NCI-H2029 treated with DMSO at 0.1 percent for 48 hours (cell line): ENCODE measurements around the gene MBTD1.
A peak's percentile ranks its signal among the peaks of the same experiment; 100 is the strongest.
"Not testable (repeated sequence)": the region's sequence is repeated elsewhere in the genome, so short reads cannot be mapped to it uniquely, and the experiment has no call there.

ENCODE experiments used
- DNase-seq: peaks from one replicate; lab custom pipeline; 2025; lab: John Stamatoyannopoulos, UW

Gene MBTD1

DNA sequence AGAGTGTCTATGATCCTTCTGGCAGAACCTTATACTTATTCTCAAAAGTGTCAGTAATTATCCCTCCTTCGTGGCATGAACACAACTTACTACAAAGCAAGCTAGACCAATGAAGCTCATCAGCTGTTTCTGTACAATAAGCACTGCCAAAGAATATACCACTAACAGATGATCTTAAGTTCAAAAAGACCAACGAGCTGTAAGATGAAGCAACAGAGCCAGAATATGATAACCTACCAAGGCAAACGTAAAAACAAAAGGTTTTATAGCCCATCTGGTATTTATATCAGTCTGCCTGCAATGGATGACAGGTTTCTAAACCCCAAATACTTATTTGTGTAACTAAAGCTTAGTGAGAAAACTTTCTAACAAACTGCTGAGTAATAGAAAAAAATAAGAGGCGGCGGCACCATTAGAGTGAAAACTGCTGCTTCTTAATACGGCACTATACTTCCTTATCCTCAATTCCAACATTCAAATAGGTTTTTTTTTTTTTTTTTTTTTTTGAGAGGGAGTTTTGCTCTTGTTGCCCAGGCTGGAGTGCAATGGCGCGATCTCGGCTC lies 71.5 kb downstream of the MBTD1 start:
- DNase-seq, result no peak

DNA sequence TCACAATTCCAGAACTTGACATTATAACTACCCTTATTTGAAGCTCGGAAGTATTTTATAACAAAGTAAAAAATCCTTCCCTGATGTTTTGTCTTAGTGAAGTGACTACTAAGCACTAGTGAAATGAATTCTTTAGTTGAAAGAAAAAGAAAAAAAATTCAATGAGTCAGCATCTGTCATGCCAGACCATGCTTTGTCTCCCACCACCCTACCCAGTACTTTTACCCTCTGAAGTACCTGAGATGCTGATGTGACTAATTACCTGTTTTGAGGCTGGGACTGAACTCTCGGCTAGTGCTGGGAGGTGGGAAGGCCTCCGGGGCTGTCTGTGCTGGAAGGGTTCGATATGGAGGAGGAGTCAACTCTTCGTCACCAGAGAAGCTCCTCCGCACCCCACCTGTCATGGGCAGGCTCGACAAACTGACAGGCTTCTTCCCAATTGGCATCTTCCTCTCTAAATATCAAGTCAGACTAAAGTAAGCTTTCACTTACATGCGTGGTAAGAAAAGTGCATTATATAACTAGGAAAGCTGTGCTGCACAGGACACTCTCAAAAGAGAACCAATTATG lies 74.0 kb downstream of the MBTD1 start:
- no peak for DNase-seq

DNA sequence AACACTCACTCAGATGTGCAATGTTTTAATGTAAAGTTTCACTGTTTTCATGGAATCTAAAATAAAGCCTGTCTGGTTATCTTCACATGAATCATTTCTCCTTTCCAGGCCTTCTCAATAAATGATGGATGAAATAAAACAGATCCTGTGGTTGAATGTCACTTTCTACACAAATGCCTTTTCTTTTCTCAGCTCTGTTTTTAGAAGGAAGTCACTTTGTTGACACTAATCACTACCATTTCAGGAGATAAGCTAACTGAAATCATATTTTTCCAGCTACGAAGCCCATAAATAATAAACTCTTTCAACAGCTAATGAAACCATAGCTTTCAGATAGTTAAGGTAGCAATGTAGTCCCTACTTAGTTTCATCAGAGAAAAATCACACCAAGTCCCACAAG lies 75.7 kb downstream of the MBTD1 start:
- no peak for DNase-seq

DNA sequence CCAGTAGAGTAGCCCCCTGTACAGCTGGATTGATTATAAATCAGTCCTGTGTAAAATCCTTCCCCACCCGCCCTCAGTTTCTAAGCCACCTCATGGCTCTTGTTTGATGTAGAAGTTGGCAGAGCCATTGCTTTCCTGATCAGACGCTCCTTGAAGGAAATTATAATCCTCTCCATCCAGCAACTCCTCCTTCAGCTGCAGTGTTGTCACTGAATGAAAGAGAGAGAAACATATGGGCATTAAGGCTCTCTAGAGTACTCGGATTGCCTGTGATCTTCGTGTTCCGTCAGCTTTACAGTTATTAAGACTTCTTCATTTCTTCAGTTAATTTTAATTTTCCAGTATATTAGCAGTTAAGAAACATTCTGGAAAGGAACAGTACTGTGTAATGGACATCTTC lies 79.4 kb downstream of the MBTD1 start:
- no peak for DNase-seq

DNA sequence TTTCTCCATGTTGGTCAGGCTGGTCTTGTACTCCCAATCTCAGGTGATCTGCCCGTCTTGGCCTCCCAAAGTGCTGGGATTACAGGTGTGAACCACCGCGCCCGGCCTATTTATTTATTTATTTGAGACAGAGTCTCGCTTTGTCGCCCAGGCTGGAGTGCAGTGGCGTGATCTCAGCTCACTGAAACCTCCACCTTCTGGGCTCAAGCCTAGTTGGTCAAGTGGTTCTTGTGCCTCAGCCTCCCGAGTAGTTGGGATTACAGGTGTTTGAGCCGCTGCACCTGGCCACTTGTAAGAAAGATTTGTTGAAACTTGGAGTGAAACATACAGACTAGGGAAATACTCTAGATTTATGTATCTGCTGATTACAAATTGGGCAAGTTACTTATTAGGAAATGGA lies 87.8 kb downstream of the MBTD1 start:
- not testable (repeated sequence) for DNase-seq

DNA sequence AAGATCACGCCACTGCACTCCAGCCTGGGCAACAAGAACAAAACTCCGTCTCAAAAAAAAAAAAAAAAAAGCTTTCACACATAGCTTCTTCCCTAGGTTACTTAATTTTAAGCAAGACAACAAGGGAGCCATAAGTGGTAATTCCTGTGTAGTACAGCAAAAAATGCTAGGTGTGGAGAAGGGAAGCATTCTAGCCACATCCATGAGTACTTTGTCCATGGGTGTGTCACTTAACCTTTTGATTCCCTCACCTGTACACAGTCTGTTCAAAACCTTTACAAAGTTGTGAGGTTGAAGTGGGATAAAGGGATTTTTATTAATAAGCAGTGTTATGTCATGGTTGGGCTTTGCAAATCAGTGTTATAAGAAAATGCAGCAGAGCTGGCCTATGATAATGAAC lies 89.1 kb downstream of the MBTD1 start:
- no peak for DNase-seq

DNA sequence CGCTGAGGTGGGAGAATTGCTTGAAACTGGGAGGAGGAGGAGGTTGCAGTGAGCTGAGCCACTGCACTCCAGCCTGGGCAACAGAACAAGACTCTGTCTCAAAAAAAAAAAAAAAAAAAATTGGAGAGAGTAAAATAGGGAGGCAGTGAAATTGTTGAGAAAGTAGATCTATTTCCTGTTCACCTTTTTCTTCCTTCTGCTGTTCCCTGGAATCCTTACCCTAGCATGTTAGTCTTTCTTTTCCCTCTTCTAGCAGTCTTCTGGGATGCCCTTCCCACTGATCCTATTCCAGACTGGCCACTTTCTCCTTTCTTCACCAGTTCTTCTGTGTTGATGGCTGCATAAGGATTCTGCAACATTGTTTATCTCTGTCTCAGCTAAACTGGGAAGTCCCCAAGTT lies 90.5 kb downstream of the MBTD1 start:
- DNase-seq, result no peak

DNA sequence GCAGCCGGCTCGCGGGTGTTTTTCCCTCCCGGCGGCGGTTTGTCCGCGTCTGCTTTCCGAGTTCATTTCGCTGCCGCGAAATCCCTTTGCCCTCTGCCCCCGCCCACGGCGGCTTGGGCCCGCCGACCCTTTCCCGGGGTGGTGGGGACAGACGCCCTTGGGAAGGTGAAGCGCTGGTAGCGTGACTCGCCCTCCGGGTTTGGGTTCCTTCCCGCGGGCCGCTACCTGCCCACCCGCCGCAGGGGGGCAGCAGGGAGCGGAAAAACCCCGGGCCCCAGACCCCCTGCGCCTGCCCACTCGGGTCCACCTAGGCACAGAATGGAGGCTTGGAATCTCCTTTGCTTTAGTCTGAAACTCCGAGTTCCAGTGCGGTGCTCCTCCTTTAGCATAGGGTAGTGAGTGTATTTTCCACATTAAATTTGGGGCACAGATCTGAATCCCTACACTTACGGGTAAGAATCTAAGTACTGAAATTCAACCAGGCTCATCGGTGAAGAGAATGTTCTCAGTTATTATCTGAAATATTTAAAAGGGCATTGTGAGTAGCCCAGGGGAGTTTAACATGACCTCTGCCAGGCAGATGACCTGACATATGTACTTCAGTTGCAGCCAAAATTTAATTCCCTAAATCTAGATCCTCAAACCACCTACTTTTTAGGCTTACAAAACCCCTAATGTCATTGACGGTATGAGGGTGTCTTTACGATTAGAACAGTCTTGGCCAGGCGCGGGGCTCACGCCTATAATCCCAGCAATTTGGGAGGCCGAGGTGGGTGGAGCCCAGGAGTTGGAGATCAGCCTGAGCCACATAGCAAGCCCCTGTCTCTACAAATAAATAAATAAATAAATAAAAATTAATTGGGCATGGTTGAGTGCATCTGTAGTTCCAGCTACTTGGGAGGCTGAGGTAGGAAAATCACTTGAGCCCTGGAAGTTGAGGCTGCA lies 92.6 kb downstream of the MBTD1 start:
- DNase-seq, result no peak

DNA sequence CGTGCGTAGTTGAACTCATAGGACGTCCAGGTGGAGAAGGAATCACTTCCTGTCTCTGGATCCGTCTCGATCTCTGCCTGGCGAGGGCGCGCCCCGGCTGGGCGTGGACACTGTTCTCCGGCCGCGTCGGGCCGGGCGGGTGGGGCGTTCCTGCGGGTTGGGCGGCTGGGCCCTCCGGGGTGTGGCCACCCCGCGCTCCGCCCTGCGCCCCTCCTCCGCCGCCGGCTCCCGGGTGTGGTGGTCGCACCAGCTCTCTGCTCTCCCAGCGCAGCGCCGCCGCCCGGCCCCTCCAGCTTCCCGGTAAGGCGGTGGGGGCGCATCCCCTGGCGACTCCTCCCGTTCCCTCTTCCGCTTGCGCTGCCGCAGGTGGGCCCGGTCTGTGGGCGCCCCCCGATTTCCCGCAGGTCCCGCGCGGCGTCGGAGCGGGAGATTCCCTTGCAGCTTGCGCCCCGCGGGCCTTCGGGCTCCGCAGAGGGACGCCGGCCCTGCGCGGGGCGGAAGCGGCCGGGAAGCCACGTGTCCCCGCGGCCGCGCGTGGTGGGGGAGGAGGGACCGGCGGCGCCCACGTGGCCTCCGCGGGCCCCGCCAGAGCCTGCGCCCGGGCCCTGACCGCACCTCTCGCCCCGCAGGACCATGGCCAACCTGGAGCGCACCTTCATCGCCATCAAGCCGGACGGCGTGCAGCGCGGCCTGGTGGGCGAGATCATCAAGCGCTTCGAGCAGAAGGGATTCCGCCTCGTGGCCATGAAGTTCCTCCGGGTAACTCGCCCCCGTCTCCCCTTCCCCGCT lies 93.5 kb downstream of the MBTD1 start, which contains the start of gene NME2:
NME2 (plus strand) TSS at position 214 of the 789 bp plus-strand sequence; CDS start at position 634, 420 bp downstream.
- no peak for DNase-seq

DNA sequence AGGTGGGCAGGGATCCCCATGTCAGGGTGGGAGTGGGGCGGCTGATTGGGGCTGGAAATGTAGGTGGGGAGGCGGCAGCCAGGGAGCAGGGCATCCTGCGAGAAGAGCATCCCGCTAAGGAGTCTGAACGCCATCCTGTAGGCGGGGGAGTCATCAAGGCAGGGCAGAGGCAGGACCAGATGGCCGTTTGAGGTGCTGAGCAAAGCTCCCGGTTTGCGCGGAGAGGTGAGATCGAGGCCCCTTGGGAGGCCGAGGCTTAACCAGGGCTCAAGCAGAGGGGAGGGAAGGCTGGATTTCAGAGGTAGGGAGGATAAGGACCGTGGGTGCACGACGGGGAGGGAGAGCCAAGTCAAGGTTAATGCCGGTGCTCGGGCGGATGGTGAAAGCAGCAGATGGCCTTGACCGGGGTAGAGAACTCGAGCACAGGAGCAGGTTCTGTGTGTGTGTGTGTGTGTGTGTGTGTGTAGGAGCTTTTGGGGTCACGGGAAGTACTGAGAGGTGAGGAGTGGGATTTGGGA lies 94.1 kb downstream of the MBTD1 start:
- no peak for DNase-seq

DNA sequence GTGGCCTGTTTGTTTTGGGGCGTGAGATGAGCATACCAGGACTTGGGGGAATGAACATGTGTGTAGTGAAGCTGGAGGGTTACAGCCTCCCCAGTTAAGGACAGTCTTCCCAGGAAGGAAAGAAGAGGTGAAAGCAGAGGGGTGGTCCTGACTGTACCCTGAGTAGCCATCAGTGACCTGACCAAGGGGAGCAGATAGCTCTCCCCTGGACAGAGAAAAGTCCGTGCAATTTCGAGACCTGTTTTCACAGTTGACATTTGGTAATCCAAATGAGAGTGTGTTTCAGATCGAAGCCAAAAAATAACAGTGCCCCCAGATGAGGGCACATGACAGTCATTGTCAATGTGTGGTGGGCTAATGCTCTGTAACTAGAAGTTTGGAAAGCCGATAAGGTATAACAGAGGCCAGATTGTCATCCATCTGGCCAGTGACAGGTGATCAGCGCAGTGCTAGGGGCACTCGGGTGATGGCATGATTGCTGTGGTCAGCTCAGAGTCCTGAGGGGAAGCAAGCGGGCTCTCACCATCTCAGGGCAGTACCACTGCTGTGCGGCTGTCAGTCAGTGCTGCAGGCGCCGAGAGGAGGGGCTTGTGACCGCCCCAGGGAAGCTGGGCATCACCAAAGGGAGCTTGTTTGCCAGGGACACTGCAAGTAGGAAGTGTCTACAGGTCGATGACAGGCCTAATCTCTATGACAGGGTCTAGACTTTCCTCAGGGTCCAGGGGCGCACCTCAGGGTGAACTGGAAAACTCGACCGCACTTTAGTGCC lies 94.8 kb downstream of the MBTD1 start:
- no peak for DNase-seq

DNA sequence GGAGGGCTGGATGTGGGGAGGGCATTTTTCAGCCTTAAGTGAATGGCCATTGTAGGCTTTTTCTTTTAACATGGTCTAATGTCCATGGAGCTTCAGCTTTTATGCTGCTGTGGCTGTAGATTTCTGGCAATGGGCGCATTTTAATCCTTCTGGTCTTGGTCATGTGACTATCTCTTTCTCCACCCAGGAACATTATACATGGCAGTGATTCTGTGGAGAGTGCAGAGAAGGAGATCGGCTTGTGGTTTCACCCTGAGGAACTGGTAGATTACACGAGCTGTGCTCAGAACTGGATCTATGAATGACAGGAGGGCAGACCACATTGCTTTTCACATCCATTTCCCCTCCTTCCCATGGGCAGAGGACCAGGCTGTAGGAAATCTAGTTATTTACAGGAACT lies 98.3 kb downstream of the MBTD1 start:
- no peak for DNase-seq

DNA sequence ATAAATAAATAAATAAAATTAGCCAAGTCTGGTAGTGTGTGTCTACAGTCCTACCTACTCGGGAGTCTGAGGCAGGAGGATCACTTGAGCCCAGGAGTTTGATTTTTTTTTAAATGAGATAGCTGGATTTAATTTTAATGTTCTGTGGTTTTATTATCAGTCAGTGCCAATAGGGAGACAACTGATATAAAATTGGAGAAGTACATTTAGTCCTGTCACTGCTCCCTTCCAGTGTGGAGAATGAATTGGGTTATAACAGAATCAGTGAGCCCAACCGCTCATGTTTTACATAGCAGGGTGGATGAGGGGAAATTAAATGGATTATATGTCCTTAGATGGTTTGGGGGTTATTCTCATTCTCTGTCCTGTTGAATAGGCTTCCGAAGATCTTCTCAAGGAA lies 100.2 kb downstream of the MBTD1 start:
- no peak for DNase-seq

DNA sequence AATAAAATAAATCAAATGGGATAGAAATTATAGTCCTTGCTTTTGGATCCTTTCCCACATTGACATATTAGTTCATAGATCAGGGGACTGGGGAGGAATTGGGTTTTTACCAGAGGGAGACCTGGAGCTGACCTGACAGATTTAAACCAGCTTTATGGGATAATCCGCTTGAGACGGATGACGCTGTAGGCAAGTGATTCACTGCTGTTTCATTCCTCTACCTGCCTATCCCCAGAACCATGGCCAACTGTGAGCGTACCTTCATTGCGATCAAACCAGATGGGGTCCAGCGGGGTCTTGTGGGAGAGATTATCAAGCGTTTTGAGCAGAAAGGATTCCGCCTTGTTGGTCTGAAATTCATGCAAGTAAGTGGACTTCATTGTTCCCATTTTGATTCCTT lies 104.4 kb downstream of the MBTD1 start:
- DNase-seq, result no peak

DNA sequence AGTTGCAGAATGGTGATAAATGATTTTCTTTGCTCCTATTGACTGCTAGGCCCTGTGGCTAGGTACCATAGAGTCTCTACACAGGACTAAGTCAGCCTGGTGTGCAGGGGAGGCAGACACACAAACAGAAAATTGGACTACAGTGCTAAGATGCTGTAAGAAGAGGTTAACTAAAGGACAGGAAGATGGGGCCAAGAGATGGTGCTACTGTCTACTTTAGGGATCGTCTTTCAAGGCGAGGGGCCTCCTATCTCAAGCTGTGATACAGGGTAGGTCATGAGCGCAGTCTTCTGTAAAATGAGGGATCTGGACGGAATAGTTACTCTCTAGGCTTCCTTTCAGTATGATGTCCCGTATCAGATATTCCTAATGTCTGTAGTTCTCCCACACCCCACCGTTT lies 105.7 kb downstream of the MBTD1 start:
- DNase-seq, result no peak

DNA sequence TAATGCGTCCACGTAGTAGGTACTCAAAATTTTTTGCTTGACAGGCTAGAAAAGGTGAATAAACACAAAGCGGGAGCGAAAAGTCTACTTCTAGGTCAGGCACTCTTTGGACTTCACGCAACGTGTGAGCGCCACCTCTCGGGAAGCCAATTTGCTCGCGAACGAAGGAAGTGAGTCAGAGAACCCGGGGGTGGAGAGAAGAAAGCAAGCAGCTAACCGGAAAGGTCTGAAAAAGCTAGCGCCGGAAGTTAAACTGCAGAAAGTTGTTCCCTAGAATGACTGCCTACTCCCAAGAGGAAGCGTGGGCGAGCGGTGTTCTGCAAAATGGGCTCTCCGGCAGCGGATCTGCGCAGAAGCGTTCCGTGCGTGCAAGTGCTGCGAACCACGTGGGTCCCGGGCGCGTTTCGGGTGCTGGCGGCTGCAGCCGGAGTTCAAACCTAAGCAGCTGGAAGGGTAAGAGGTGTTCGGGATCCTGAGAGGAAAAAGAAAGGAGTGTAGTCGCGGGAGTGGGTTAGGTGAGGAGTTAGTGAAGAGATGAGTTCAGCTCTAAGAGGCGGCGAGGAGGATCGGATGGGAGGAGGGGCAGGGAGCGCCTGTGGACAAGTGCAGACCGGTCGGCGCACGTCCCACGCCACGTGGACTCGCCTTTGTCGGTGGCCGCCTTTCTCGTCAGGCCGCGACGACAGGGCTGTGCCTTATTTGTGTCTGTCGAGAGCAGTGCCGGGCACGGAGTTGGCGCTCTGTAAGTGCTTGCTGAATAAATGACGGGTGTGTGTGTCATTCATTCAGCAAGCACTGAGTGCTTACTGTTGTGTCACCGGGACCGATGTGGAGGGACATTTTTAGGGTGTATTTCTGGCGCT lies 106.4 kb downstream of the MBTD1 start, which contains the start of gene NME1:
NME1 (plus strand) TSS at position 350 of the 863 bp plus-strand sequence. CDS start 2,096 bp downstream, outside the sequence.
- DNase-seq, result peak; percentile 95

DNA sequence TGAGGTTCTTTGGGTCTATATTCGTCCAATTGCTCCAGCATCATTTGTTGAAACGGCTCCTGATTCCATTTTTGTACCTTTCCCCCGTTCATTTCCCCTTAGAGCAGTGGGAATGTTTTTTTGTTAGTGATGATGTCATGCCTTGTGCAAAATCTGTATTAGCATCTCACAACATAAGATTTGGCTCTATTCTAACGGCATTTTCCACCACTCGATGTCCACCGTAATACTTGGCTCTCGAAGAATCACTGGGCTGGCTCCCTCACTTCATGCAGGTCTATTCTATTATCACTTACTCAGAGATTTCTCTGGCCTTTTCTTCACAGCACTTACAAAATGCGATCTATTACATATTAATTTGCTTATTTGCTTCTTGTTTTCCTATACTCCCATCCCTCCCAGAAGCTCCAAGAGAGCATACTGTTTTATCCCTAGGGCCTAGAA lies 107.1 kb downstream of the MBTD1 start:
- DNase-seq, result no peak

DNA sequence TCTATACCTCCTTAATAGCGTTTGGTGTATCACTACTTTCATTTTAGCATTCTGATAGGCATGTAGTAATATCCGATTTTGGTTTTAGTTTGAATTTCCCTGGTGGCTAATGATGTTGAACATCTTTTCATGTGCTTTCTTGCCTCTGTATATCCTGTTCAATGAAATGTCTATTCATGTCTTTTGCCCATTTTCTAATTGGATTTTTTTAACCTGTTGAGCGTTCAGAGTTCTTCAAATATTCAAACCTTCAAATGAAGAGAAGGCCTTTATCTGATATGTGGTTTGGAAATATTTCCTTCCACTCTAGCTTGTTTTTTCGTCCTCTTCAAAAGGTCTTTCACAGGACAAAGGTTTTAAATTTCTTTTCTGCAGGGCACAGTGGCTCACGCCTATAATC lies 108.9 kb downstream of the MBTD1 start:
- DNase-seq, result no peak

DNA sequence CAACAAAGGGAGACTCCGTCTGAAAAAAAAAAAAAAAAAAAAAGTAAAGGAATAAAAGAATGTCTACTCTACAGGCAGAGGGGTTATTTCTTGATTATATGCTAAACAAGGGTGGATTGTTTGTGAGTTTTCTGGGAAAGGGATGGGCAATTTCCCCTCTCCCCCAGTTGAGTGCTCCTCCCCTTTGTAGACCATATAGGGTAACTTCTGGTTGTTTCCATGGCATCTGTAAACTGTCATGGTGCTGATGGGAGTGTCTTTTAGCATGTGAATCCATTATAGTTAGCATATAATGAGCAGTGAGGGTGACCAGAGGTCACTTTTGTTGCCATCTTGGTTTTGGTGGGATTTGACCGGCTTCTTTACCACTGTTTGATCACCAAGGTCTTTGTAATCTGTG lies 110.7 kb downstream of the MBTD1 start:
- DNase-seq, result no peak

DNA sequence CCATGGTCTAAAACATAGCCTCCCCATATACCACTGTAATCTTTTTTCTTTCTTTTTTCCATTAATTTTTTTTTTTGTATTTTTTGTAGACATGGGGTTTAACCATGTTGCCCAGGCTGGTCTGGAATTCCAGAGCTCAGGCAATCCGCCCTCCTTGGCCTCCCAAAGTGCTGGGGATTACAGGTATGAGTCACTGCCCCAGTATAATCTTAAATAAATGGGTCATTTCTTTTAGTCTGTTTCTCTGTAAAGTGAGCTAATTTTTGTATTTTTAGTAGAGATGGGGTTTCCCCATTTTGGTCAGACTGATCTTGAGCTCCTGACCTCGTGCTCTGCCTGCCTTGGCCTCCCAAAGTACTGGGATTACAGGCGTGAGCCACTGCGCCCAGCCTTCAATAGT lies 112.2 kb downstream of the MBTD1 start:
- no peak for DNase-seq
